ENCODE results near the gene OSBPL9. TPM values are rescaled to one million over a fixed set of nuclear protein-coding genes. Genes with fewer than 3 reads are reported as not detected.

The OSBPL9 gene
- total and polyA plus RNA-seq, 2 experiments from 2014 or later: 82.7 to 102 TPM

DNA sequence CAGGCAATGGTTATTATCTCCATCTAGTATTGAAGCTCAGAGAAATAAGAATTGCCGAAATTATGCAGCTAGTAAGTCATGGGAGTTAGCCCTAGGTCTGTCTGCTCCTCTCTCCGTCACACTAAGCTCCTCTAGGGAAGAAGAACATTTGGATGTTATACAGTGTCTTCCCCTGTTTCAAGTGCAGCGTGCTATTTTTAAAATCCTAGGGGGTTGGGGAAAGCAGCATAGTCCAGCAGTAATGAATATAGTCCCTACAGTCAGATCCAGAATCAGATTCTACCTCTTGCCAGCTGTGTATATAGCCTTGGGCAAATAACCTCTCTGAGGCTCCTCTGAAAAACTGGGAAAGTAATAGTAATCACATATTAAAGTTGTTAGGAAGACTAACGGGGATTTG, 44.5 kb upstream of the OSBPL9 start:
- no peak overlapping the region for H3K4me3 Mint-ChIP-seq
- DNase-seq (ENCODE audit: low spot score) (no peak), ATAC-seq (no peak)
- H3K36me3 Mint-ChIP-seq (ENCODE audit: low read depth): no peaks in the 10 kb centered on the region
- peaks cover 14% of the 10 kb centered on the region for H3K4me1 Mint-ChIP-seq
- Histone ChIP-seq H3K27me3 (ENCODE audit: insufficient read depth) (no peaks in the 10 kb centered on the region), H3K79me2 (replicated peaks; ENCODE audit: insufficient read depth) (no peaks in the 10 kb centered on the region), H3K27ac (ENCODE audit: low read depth) (no peak overlapping the region), H3K9me2 (ENCODE audit: insufficient read depth) (peaks cover 2% of the 10 kb centered on the region; the same call in 1 of the 2 replicates), H3K4me1 (ENCODE audit: insufficient read depth) (peaks cover 13% of the 10 kb centered on the region), H4K20me1 (replicated peaks; ENCODE audit: insufficient read depth) (no peaks in the 10 kb centered on the region), H3K4me2 (no peak overlapping the region), H3K4me3 (no peak overlapping the region), H3K36me3 (ENCODE audit: insufficient read depth) (no peaks in the 10 kb centered on the region), H2AFZ (peak overlapping the region; percentile 43; the same call in 1 of the 2 replicates), H3F3A (replicated peaks; ENCODE audit: low read depth) (no peaks in the 10 kb centered on the region)
- H3K9me3 Mint-ChIP-seq: no peaks in the 10 kb centered on the region; the same call in 2 of the 3 replicates
- peaks cover 3% of the 10 kb centered on the region for H3K27me3 Mint-ChIP-seq (ENCODE audit: insufficient read depth, low read depth, poor library complexity)
- no peak overlapping the region for H3K27ac Mint-ChIP-seq
- no peak for TF ChIP-seq NANOG (IDR thresholded peaks at IDR 0.05; ENCODE audit: borderline replicate concordance)
- TF ChIP-seq, protein P1, sequence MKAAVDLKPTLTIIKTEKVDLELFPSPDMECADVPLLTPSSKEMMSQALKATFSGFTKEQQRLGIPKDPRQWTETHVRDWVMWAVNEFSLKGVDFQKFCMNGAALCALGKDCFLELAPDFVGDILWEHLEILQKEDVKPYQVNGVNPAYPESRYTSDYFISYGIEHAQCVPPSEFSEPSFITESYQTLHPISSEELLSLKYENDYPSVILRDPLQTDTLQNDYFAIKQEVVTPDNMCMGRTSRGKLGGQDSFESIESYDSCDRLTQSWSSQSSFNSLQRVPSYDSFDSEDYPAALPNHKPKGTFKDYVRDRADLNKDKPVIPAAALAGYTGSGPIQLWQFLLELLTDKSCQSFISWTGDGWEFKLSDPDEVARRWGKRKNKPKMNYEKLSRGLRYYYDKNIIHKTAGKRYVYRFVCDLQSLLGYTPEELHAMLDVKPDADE (IDR thresholded peaks at IDR 0.05): no peak
- TF ChIP-seq EZH2phosphoT487 (IDR thresholded peaks at IDR 0.05; ENCODE audit: unreplicated experiment): no peak
- no peak for TF ChIP-seq STAT1 (IDR thresholded peaks at IDR 0.05; ENCODE audit: unreplicated experiment)
- TF ChIP-seq, protein P2, sequence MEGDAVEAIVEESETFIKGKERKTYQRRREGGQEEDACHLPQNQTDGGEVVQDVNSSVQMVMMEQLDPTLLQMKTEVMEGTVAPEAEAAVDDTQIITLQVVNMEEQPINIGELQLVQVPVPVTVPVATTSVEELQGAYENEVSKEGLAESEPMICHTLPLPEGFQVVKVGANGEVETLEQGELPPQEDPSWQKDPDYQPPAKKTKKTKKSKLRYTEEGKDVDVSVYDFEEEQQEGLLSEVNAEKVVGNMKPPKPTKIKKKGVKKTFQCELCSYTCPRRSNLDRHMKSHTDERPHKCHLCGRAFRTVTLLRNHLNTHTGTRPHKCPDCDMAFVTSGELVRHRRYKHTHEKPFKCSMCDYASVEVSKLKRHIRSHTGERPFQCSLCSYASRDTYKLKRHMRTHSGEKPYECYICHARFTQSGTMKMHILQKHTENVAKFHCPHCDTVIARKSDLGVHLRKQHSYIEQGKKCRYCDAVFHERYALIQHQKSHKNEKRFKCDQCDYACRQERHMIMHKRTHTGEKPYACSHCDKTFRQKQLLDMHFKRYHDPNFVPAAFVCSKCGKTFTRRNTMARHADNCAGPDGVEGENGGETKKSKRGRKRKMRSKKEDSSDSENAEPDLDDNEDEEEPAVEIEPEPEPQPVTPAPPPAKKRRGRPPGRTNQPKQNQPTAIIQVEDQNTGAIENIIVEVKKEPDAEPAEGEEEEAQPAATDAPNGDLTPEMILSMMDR (conservative IDR thresholded peaks at IDR 0.05; ENCODE audit: low read depth in 2 of 2): no peak
- no peak for TF ChIP-seq POLR2AphosphoS5 (IDR thresholded peaks at IDR 0.05; ENCODE audit: low read depth)
- no peak for TF ChIP-seq ZNF331 (CRISPR knock-in tag; IDR thresholded peaks at IDR 0.05; ENCODE audit: low read depth)
- TF ChIP-seq JUNB (IDR thresholded peaks at IDR 0.05; ENCODE audit: unreplicated experiment): no peak
- TF ChIP-seq CREB1 (CRISPR knock-in tag; IDR thresholded peaks at IDR 0.05; ENCODE audit: low read depth): no peak
- TF ChIP-seq, protein P3, sequence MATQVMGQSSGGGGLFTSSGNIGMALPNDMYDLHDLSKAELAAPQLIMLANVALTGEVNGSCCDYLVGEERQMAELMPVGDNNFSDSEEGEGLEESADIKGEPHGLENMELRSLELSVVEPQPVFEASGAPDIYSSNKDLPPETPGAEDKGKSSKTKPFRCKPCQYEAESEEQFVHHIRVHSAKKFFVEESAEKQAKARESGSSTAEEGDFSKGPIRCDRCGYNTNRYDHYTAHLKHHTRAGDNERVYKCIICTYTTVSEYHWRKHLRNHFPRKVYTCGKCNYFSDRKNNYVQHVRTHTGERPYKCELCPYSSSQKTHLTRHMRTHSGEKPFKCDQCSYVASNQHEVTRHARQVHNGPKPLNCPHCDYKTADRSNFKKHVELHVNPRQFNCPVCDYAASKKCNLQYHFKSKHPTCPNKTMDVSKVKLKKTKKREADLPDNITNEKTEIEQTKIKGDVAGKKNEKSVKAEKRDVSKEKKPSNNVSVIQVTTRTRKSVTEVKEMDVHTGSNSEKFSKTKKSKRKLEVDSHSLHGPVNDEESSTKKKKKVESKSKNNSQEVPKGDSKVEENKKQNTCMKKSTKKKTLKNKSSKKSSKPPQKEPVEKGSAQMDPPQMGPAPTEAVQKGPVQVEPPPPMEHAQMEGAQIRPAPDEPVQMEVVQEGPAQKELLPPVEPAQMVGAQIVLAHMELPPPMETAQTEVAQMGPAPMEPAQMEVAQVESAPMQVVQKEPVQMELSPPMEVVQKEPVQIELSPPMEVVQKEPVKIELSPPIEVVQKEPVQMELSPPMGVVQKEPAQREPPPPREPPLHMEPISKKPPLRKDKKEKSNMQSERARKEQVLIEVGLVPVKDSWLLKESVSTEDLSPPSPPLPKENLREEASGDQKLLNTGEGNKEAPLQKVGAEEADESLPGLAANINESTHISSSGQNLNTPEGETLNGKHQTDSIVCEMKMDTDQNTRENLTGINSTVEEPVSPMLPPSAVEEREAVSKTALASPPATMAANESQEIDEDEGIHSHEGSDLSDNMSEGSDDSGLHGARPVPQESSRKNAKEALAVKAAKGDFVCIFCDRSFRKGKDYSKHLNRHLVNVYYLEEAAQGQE (IDR thresholded peaks at IDR 0.05; ENCODE audit: unreplicated experiment): no peak
- no peak for TF ChIP-seq EZH2 (IDR thresholded peaks at IDR 0.05; ENCODE audit: low read depth, unreplicated experiment)
- TF ChIP-seq, protein P4, sequence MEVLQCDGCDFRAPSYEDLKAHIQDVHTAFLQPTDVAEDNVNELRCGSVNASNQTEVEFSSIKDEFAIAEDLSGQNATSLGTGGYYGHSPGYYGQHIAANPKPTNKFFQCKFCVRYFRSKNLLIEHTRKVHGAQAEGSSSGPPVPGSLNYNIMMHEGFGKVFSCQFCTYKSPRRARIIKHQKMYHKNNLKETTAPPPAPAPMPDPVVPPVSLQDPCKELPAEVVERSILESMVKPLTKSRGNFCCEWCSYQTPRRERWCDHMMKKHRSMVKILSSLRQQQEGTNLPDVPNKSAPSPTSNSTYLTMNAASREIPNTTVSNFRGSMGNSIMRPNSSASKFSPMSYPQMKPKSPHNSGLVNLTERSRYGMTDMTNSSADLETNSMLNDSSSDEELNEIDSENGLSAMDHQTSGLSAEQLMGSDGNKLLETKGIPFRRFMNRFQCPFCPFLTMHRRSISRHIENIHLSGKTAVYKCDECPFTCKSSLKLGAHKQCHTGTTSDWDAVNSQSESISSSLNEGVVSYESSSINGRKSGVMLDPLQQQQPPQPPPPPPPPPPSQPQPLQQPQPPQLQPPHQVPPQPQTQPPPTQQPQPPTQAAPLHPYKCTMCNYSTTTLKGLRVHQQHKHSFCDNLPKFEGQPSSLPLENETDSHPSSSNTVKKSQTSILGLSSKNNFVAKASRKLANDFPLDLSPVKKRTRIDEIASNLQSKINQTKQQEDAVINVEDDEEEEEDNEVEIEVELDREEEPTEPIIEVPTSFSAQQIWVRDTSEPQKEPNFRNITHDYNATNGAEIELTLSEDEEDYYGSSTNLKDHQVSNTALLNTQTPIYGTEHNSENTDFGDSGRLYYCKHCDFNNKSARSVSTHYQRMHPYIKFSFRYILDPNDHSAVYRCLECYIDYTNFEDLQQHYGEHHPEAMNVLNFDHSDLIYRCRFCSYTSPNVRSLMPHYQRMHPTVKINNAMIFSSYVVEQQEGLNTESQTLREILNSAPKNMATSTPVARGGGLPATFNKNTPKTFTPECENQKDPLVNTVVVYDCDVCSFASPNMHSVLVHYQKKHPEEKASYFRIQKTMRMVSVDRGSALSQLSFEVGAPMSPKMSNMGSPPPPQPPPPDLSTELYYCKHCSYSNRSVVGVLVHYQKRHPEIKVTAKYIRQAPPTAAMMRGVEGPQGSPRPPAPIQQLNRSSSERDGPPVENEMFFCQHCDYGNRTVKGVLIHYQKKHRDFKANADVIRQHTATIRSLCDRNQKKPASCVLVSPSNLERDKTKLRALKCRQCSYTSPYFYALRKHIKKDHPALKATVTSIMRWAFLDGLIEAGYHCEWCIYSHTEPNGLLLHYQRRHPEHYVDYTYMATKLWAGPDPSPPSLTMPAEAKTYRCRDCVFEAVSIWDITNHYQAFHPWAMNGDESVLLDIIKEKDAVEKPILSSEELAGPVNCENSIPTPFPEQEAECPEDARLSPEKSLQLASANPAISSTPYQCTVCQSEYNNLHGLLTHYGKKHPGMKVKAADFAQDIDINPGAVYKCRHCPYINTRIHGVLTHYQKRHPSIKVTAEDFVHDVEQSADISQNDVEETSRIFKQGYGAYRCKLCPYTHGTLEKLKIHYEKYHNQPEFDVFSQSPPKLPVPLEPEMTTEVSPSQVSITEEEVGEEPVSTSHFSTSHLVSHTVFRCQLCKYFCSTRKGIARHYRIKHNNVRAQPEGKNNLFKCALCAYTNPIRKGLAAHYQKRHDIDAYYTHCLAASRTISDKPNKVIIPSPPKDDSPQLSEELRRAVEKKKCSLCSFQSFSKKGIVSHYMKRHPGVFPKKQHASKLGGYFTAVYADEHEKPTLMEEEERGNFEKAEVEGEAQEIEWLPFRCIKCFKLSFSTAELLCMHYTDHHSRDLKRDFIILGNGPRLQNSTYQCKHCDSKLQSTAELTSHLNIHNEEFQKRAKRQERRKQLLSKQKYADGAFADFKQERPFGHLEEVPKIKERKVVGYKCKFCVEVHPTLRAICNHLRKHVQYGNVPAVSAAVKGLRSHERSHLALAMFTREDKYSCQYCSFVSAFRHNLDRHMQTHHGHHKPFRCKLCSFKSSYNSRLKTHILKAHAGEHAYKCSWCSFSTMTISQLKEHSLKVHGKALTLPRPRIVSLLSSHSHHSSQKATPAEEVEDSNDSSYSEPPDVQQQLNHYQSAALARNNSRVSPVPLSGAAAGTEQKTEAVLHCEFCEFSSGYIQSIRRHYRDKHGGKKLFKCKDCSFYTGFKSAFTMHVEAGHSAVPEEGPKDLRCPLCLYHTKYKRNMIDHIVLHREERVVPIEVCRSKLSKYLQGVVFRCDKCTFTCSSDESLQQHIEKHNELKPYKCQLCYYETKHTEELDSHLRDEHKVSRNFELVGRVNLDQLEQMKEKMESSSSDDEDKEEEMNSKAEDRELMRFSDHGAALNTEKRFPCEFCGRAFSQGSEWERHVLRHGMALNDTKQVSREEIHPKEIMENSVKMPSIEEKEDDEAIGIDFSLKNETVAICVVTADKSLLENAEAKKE (CRISPR knock-in tag; IDR thresholded peaks at IDR 0.05): no peak
